GM12872 (cell line): Measurements from ENCODE around the gene ZNF385D.

ENCODE experiments used
- TF ChIP-seq, protein P1 (sequence below): IDR thresholded peaks from 3 replicates; pipeline ENCODE4 v1.5.1; 2011; ENCODE audit warnings: low read depth, mild to moderate bottlenecking, low read length, moderate library complexity; ENCODE audit not compliant: insufficient read depth

The ZNF385D gene

DNA sequence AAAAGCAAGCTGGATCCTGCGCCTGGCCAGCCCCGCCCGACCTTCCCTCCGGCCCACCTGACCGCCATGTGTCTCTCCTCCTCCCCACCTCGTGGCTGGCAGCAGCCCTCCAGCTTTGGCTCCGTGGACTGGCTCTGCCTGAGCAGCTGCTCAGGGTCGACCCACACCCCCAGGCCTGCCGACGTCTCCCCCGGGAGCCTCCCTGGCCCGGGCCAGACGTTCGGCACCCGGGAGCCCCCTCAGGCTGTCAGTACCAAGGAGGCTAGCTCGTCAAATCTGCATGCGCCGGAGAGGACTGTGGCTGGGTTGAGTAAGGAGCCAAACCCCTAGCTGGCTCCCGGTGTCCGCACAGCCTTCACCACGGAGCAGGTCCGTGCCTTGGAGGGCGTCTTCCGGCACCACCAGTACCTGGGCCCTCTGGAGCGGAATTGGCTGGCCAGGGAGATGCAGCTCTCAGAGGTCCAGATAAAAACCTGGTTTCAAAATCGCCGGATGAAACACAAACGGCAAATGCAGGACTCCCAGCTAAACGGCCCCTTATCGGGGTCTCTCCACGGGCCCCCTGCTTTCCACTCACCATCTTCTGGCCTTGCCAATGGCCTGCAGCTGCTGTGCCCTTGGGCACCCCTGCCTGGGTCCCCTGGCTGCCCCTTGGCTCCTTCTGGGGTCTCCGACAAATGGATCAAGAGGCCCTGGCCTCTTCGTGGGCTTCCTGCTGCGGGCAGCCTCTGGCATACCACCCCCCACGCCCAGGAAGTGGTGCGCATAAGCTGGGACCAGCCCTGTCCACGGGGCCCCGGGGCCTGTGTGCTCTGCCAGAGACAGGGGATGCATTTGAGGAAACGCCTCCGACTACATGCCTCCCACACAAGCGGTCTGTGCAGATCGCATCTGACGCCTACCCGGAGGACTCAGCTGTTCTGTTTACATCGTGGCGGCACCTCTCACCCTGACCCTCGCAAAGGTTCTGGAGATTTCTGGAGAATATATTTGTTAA, 345.0 kb downstream of the ZNF385D start:
- TF ChIP-seq, protein P1, sequence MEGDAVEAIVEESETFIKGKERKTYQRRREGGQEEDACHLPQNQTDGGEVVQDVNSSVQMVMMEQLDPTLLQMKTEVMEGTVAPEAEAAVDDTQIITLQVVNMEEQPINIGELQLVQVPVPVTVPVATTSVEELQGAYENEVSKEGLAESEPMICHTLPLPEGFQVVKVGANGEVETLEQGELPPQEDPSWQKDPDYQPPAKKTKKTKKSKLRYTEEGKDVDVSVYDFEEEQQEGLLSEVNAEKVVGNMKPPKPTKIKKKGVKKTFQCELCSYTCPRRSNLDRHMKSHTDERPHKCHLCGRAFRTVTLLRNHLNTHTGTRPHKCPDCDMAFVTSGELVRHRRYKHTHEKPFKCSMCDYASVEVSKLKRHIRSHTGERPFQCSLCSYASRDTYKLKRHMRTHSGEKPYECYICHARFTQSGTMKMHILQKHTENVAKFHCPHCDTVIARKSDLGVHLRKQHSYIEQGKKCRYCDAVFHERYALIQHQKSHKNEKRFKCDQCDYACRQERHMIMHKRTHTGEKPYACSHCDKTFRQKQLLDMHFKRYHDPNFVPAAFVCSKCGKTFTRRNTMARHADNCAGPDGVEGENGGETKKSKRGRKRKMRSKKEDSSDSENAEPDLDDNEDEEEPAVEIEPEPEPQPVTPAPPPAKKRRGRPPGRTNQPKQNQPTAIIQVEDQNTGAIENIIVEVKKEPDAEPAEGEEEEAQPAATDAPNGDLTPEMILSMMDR, result no peak

DNA sequence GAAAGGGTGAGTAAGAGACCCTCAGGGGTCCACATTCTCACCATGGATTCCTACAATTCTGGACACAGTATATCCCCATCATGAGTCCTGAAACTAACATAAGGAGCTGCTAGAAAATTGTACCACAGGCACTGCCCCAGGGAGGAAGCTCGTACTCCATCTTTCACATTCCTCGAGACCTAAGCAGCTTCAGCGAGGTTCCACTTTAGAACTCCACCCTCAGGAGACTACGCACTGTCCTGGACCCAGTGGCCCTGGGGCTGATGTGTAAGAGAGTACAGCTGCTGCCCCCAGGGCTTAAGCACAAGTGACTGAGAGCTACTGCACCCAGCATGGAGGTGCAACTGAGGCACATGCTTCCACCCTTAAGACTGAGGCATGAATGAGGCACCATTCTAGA, 352.5 kb downstream of the ZNF385D start:
- TF ChIP-seq, protein P1, result no peak

DNA sequence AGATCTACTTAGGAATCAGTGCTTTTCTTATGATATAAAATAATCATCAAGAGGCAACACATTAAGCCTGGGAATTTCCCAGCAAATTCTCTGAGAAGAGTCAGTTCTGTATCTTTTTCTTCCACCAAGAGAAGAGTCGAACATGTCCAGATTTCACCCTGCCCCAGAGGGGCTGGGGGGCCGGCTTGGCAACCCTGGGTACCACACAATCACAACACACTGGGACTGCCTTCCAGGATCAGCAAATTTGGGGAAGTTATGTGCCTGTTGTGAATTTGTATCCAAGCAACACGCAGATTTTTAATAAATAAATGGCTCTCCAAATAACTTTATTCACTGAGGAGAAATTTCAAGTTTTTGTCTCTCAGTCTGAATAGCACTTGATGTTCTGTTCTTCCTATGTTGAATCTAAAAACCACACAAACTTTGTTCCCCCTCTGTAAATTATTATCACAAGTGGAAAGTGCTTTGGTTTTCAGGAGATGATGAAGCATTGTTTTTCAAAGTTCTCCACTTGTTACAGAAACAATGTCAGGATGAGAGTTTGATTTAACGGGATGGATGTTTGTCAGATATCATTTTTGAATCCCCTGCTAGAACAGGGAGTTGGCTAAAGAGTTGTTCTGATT, 357.2 kb downstream of the ZNF385D start:
- TF ChIP-seq, protein P1, result no peak

DNA sequence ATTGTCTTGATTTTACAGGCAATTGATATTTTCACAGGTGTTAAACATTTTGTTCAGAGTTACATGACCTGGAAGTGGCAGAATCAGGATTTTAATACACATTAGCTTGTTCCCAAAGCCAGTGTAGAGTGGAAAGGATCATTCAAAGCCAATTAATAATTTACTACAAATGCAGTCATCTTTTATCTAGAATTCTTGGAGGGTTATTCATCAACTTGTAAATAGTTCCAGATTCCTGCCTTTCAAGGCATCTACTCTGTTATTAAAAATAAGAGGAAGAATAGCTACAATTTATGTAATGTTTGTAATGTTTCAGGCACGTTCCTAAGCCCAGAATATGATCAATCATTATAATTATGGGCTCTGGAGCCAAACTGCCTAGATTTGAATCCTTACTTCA, 358.5 kb downstream of the ZNF385D start:
- TF ChIP-seq, protein P1, result no peak

DNA sequence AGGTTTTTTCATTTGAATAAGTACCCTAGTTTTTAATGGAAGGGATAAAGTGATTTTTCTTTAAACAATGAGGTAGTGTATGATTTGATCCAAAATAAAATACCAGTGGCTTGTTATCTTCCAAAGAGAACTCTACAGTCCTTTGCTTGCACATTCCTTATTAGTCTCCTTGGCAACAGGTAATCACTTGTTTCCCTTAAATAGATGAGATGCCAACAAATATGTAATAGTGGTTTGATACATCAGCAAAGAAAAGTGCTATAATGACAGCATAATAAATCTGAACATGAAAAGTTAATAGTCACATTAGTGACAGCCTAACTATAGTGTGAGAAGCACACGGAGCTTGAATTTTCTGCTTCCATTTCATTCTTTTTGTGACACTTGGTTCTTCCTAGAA, 360.2 kb downstream of the ZNF385D start:
- TF ChIP-seq, protein P1, result no peak

DNA sequence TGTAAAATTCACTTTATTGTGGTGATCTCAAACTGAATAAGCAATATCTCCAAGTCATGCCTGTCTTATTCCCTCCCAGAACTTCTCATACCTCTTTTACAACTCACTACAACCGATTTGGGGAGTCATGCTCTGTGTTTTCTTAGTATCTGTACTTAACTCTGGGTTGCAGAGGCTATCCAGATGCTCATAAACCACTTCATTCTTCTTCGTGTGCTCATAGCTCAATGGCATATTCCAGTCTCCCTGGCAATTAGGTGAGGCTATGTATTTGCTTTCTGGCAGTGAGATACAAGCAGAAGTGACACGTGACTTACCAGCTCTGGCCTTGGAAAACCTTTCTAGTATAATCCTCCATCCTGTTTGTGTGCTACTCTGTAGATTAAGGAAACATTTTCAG, 360.9 kb downstream of the ZNF385D start:
- TF ChIP-seq, protein P1, result no peak

DNA sequence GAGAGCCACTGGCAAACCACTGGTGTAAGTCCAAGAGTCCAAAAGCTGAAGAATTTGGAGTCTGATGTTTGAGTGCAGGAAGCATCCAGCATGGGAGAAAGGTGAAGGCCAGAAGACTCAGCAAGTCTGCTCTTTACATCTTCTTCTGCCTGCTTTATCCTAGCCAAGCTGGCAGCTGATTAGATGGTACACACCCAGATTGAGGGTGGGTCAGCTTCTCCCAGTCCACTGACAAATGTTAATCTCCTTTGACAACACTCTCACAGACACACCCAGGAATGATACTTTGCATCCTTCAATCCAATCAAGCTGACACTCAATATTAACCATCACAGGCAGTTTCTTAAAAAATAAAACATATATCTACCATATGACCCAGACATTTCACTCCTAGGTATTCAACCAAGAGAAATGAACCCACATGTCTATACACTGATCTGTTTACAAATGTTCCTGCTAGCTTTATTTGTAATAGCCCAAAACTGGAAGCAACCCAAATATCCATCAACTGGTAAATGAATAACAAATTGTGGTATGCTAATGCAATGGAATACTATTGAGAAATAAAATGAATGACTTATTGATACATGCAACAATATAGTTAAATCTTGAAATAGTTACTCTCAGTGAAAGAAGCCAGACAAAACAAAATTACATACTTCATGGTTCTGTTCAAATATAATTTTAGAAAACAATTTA, 373.8 kb downstream of the ZNF385D start:
- TF ChIP-seq, protein P1, result no peak
